ENCODE measurements around the gene ADCY2. TPM values are rescaled to one million over a fixed set of nuclear protein-coding genes. Genes with fewer than 3 reads are reported as not detected.

ADCY2 gene
- total and polyA plus RNA-seq, 2 experiments from 2014 or later, result 23.8 to 74.9 TPM

DNA sequence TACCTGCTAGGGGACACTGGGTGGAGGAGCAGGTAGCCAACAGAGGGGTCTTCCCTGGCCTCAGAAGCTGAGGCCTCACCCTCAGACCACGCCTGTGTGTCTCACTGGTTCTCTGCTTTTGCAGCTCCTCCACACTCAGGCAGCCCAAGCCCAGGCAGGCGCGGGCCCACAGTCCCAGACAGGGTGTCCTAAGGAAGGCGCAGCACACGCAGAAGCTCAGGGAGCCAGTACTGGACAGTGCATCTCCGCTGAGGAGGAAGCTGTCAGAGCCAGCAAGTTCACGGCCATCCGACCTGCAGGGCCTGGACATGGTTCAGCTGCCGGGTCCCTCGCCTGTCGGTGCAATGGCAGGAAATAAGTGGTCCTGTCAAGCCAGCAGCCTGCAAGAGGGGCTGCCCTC is 429.7 kb downstream of the ADCY2 start:
- no peak overlapping the region for H3K4me3 Mint-ChIP-seq
- DNase-seq (ENCODE audit: low spot score) (no peak), ATAC-seq (no peak)
- Histone ChIP-seq H3K9me2 (ENCODE audit: insufficient read depth) (no peaks in the 10 kb centered on the region), H3K27me3 (ENCODE audit: insufficient read depth) (no peaks in the 10 kb centered on the region), H2AFZ (no peak overlapping the region), H3K79me2 (replicated peaks; ENCODE audit: insufficient read depth) (no peaks in the 10 kb centered on the region), H3K36me3 (ENCODE audit: insufficient read depth) (peaks cover 3% of the 10 kb centered on the region), H4K20me1 (replicated peaks; ENCODE audit: insufficient read depth) (no peaks in the 10 kb centered on the region), H3K27ac (ENCODE audit: low read depth) (no peak overlapping the region), H3K4me3 (no peak overlapping the region), H3F3A (replicated peaks; ENCODE audit: low read depth) (0 out of 2 replicates have a peak, but pooled peaks cover 6% of the 10 kb centered on the region), H3K4me2 (no peak overlapping the region), H3K4me1 (ENCODE audit: insufficient read depth) (no peaks in the 10 kb centered on the region)
- H3K36me3 Mint-ChIP-seq (ENCODE audit: low read depth), result peaks cover 32% of the 10 kb centered on the region
- H3K9me3 Mint-ChIP-seq, result no peaks in the 10 kb centered on the region
- no peak overlapping the region for H3K27ac Mint-ChIP-seq
- H3K27me3 Mint-ChIP-seq (ENCODE audit: insufficient read depth, low read depth, poor library complexity), result no peaks in the 10 kb centered on the region
- H3K4me1 Mint-ChIP-seq, result no peaks in the 10 kb centered on the region
- no peak for TF ChIP-seq ZNF462 (CRISPR knock-in tag; IDR thresholded peaks at IDR 0.05)

DNA sequence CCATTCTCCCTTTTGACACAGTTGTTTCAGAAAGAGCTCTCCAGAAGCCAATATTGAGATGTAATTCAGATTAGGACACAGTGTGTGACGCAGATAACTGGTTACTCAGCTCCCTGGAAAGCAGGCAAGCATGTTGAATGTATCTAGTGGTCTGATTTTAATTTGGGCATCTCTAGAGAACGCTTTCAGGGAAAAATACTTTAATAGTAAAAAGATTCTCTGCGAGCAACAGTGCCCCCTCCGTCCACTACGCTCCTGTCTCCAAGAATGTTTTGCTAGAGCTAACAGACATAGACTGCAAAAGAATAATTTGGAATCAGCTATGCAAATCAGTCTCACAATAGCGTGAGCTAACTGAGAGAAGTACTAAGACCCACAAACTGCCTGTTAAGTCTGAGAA is 431.7 kb downstream of the ADCY2 start:
- peaks cover 1% of the 10 kb centered on the region for H3K27me3 Mint-ChIP-seq (ENCODE audit: insufficient read depth, low read depth, poor library complexity)
- no peaks in the 10 kb centered on the region for H3K27me3 ChIP-seq (ENCODE audit: insufficient read depth)
- H3K4me1 Mint-ChIP-seq, result no peaks in the 10 kb centered on the region
- H3K36me3 ChIP-seq (ENCODE audit: insufficient read depth), result no peaks in the 10 kb centered on the region; the same call in 1 of the 2 replicates
- no peaks in the 10 kb centered on the region for H3K9me2 ChIP-seq (ENCODE audit: insufficient read depth)
- H3K4me2 ChIP-seq, result no peak overlapping the region
- no peaks in the 10 kb centered on the region for H4K20me1 ChIP-seq (replicated peaks; ENCODE audit: insufficient read depth)
- no peak for DNase-seq (ENCODE audit: low spot score)
- no peak overlapping the region for H3K4me3 Mint-ChIP-seq
- no peak overlapping the region; the same call in 1 of the 2 replicates for H3K27ac ChIP-seq (ENCODE audit: low read depth)
- no peak overlapping the region for H3K4me3 ChIP-seq
- no peak overlapping the region for H2AFZ ChIP-seq
- peaks cover 24% of the 10 kb centered on the region for H3K36me3 Mint-ChIP-seq (ENCODE audit: low read depth)
- H3K79me2 ChIP-seq (replicated peaks; ENCODE audit: insufficient read depth), result no peaks in the 10 kb centered on the region
- H3K27ac Mint-ChIP-seq, result no peak overlapping the region
- 0 out of 2 replicates have a peak, but pooled peaks cover 6% of the 10 kb centered on the region for H3F3A ChIP-seq (replicated peaks; ENCODE audit: low read depth)
- ATAC-seq, result no peak
- no peaks in the 10 kb centered on the region for H3K9me3 Mint-ChIP-seq
- H3K4me1 ChIP-seq (ENCODE audit: insufficient read depth), result no peaks in the 10 kb centered on the region
- TF ChIP-seq ETS1 (IDR thresholded peaks at IDR 0.05) (no peak), REST (IDR thresholded peaks at IDR 0.05; ENCODE audit: unreplicated experiment) (no peak)

All from GM23338 (cell line).